ENCODE results near the gene MED22. TPM values are rescaled to one million over a fixed set of nuclear protein-coding genes. Genes with fewer than 3 reads are reported as not detected.

The MED22 gene
- total RNA-seq, 3 donors from 2014 or later (not counting 1 experiment from before 2014, with no cell fraction given), result 23.8 to 37.0 (median 28.1) TPM

Other genes with a start within 250 kb of the MED22 start
- gene RALGDS, start 226.9 kb downstream of the MED22 start, total RNA-seq, result 100 to 1,000 TPM; 206 to 250 (median 208) TPM
- gene GBGT1, start 184.2 kb downstream of the MED22 start, total RNA-seq, result 1 to 10 TPM; 1.4 to 2.2 (median 1.7) TPM
- gene OBP2B, start 138.9 kb downstream of the MED22 start, total RNA-seq, result not detected
- gene ABO, start 72.9 kb downstream of the MED22 start, total RNA-seq, result 1 to 10 TPM in 1 of 3 donors, under 1 TPM in 2; 0.20 to 4.2 (median 0.56) TPM
- 10 to 100 TPM; 13.8 to 23.5 (median 21.3) TPM for gene SURF6, start 11.9 kb downstream of the MED22 start, total RNA-seq
- gene RPL7A, start 87 bp upstream of the MED22 start, total RNA-seq, result 1,000 to 10,000 TPM; 1,409 to 1,616 (median 1,600) TPM
- gene SURF1, start 8.4 kb upstream of the MED22 start, total RNA-seq, result 10 to 100 TPM; 35.6 to 44.4 (median 37.2) TPM
- 10 to 100 TPM; 14.3 to 14.9 (median 14.7) TPM for gene SURF2, start 8.4 kb upstream of the MED22 start, total RNA-seq
- gene SURF4, start 27.9 kb upstream of the MED22 start, total RNA-seq, result 100 to 1,000 TPM; 111 to 135 (median 114) TPM
- gene STKLD1, start 28.2 kb upstream of the MED22 start, total RNA-seq, result 1 to 10 TPM in 2 of 3 donors, under 1 TPM in 1; 0.53 to 2.9 (median 1.1) TPM
- gene REXO4, start 69.9 kb upstream of the MED22 start, total RNA-seq, result 10 to 100 TPM; 14.2 to 21.6 (median 18.8) TPM
- 1 to 10 TPM; 2.3 to 3.0 (median 2.8) TPM for gene ADAMTS13, start 74.2 kb upstream of the MED22 start, total RNA-seq
- gene CACFD1, start 111.8 kb upstream of the MED22 start, total RNA-seq, result 1 to 10 TPM; 4.5 to 8.3 (median 5.4) TPM
- 10 to 100 TPM in 2 of 3 donors, 1 to 10 TPM in 1; 5.0 to 20.1 (median 18.5) TPM for gene SLC2A6, start 131.0 kb upstream of the MED22 start, total RNA-seq
- gene MYMK, start 176.8 kb upstream of the MED22 start, total RNA-seq, result not detected
- gene ADAMTSL2, start 186.6 kb upstream of the MED22 start, total RNA-seq, result not detected

Data from natural killer cell (primary cell).